SW 1271 (cell line): Measurements from ENCODE around the gene TOMM70.
"Not testable (repeated sequence)": the region's sequence is repeated elsewhere in the genome, so short reads cannot be mapped to it uniquely, and the experiment has no call there.

ENCODE experiments used
- DNase-seq, 2 experiments: peaks; one replicate each; lab custom pipeline; 2025; lab: John Stamatoyannopoulos, UW

The TOMM70 gene

DNA sequence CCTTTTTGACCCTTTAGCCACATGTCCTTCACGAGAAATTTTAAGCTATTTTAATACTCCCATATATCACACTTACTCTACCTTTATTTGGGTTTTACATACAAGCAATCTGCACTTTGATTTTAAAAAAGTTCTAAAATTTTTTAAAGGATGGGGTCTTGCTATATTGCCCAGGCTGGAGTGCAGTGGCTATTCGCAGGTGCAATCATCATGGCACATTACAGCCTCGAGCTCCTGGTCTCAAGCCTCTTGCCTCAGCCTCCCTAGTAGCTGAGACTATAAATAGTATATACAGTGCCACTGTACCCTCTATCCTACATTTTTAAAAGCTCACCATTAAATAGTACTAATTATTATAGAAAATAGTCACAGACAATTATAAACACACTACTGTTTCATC, 36.5 kb downstream of the TOMM70 start:
- DNase-seq = no peak

DNA sequence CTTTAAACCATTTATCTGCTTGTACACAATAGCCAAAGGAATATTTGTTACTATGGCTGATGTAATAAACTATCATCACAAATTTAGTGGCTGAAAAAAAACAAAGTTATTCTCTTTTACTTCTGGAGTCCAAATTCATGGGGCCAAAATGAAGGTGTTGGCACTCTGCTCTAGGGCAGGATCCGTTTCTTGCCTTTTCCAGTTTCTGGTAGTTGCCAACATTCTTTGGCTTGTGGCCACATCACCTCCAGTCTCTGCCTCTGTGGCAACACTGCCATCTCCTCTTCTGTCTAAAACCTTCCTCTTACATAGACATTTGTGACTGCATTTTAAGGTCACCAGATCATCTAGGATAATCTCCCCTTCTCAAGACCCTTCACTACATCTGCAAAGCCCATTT, 39.0 kb downstream of the TOMM70 start:
- DNase-seq = no peak

DNA sequence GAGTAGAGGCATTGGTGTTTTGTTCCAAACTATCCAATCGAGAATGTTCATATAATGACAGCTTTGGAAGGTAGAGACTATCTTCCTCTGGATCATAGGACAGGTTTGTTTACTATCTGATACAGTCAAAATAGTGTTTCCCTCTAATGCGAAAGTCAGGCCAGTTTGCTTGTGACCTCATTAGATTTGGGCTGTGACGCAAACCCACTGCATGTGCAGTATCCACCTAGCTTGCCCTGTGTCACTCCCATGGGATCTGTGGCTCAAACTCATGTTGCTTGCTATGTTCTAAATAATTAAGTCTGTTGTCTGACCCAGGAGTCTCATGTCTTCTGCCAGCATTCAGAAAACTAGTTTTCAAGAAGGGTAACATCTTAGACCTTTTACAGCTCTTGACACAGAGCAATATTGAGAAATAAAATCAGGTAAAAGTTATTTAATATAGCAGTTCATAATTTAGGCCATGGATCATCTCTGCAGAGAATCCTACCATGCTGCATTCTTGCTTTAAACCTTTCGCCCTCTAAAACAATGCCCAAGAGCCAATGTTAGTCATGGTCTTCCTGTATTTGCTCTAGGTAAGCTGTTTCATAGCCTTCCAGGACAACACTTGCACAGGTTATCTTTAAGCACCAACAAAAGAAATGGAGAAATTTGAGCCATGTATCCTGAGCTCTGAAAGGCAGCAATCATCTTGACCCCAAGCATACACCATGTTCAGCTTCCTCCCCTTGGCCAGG, 40.0 kb downstream of the TOMM70 start:
- no peak for DNase-seq

DNA sequence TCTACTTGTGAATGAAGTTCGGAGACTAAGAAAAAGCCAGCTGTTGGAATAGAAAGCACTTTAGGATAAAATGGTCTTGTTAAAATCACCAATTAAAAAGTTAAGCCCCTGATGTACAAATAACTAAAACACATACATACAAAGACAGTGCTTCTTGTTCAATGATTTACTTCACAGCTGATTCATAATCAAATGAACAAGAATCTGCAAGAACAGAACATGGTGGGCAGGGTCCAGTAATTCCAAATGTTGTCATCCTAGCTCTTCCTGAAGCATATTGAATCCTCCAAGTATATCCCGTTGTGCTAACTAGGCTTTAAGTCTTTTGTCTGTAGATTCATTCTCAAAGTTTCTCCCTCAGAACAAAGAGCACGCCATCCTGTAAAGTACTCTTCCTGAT, 41.9 kb downstream of the TOMM70 start:
- DNase-seq = no peak

DNA sequence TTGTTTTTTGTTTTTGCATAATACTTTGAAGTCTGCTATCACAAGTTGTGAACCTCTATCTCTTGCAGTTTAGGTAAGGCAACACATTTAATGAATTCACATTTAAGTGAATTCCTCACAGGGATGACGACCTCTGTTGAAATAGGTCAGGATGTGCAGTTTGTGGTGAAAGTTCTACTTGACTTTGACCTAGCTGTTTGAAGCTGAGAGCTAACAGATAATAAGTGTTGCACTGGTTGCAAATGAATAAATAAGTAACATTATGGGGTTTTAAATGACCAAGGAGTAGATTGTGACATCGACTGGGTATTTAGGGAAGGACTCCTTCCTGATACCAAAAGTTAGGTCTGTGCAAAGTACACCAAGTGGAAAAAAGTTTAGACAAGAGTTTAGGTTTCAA, 42.5 kb downstream of the TOMM70 start:
- DNase-seq = no peak

DNA sequence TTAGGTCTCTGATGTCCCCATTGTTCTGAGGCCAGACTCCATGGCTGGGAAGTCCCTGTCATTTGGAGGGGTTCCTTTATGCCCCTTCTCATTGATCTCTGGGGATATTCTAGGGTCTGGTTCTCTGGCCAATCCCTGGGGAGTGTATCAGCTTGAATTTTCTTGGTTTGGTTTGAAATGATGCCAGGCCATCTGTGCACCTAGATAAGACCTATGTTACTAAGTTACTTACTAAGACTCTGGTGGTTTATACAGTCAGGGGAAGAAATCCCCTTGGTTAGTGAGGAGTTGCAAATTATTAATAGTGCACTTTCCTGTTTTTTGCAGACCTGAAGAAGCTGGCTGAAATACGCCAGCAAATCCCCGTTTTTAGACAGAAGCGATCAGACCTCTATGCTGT, 46.0 kb downstream of the TOMM70 start:
- DNase-seq = no peak

DNA sequence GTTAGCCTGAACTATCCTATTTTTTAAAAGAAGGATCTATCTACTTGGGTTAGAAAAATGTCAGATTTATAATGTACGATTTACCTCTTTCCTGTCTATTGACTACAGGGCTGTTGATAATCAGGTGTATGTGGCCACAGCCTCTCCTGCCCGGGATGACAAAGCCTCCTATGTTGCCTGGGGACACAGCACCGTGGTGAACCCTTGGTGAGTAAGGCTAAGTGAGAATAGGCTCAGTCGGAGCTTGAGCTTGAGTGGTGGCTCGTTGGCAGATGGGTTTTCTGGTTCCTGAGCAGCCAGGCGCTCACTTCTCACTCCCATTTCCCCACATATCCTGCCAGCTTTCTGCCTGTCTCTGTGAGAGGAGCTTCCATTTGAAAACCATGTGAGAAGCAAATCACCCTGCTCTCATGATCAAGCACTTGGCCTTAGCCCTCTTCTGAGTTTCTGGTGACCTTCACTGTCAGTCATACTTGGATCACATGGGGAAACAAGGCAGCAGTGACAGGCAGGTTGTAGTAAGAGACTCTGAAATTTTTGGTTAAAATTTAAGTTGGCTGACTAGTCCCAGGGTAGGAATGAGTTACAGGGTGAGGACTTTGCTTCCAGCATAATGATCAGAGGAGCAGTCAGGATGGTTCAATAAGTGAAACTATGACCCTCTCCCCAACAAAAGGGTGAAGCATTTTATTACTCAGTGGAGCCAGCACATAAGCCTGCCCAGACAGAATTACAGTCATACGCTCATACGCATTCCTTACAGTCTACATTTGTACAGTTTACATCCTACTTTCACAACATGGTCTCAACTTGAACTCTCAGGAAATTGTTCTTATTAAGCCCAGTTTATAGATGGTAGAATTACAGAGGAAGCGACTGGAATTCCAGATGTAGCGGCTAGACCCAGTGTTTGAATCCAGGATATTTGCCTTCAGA, 48.3 kb downstream of the TOMM70 start:
- DNase-seq = no peak

DNA sequence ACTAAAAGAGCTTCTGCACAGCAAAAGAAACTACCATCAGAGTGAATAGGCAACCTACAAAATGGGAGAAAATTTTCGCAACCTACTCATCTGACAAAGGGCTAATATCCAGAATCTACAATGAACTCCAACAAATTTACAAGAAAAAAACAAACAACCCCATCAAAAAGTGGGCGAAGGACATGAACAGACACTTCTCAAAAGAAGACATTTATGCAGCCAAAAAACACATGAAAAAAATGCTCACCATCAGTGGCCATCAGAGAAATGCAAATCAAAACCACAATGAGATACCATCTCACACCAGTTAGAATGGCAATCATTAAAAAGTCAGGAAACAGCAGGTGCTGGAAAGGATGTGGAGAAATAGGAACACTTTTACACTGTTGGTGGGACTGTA, 49.1 kb downstream of the TOMM70 start:
- DNase-seq = not testable (repeated sequence)

DNA sequence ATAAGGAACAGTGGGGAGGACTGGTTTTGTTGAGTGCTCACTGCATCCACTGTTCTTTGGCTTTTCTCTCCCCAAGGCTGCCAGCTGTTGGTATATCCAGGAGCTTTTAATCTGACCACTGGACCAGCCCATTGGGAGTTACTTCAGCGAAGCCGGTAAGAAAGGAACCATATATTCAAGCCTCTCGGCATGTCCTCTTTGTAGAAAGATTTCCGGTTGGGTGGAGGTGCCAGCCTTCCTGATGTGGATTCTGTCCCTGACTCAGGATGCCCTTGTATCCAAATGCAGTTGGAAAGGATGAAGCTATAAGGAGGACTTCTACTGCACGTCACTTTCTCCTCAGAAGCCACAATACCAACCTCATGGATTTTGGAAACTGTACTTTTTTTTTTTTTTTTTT, 52.2 kb downstream of the TOMM70 start:
- no peak for DNase-seq

DNA sequence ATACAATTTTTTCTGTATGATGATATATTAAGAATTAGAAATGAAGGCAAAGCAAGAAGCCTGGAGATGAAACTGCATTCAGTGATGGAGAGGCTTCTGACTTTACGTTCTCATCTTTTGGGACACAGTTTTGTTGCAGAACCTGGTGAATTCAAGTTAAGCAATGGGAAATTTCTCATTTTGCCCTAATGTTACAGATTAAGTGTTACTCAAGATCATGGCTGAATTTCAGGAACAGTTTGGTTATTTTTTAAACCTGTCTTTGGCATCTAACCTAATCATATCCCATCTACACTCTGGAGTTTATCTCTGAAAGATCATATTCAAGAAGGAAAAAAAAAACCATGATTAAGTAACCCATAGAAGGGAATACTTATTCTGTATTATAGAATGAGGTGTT, 60.4 kb downstream of the TOMM70 start:
- DNase-seq = no peak

DNA sequence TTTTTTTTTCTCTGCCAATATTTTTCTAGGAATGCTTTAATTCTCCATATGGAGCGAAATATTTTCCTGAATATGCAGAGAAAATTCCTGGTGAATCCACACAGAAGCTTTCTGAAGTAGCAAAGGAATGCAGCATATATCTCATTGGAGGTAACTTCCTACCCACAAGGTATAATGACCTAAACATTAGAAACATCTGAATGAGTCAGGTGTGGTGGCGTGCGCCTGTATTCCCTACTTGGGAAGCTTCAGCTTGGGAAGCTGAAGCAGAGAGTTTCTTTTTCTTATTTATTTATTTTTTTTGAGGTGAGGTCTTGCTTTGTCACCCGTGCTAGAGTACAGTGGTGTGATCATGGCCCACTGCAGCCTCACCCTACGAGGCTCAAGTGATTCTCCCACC, 61.1 kb downstream of the TOMM70 start:
- DNase-seq = no peak

DNA sequence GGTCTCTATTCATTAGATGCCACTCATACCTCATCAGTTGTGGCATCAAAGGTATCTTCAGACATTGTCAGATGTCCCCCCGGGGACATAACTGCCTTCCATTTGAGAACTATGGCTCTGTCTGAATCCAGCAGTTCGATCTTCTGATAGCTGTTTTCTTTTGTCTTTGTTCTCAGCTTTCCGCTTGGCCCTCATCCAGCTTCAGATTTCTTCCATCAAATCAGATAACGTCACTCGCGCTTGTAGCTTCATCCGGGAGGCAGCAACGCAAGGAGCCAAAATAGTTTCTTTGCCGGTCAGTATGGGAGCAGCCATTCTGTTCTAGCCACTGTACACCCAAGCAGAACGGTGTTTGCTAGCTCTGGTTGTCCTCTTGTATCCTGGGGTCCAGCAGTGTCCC, 62.0 kb downstream of the TOMM70 start:
- no peak for DNase-seq

DNA sequence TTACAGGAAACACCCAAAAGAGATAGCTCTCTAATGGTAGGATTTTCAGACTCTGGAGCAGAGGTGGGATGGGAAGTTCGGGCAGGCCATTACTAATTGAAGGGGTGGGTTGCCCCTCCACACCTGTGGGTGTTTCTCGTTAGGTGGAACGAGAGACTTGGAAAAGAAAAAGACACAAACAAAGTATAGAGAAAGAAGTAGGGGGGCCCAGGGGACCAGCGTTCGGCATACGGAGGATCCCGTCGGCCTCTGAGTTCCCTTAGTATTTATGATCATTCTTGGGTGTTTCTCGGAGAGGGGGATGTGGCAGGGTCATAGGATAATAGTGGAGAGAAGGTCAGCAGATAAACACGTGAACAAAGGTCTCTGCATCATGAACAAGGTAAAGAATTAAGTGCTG, 64.7 kb downstream of the TOMM70 start:
- DNase-seq = not testable (repeated sequence)

DNA sequence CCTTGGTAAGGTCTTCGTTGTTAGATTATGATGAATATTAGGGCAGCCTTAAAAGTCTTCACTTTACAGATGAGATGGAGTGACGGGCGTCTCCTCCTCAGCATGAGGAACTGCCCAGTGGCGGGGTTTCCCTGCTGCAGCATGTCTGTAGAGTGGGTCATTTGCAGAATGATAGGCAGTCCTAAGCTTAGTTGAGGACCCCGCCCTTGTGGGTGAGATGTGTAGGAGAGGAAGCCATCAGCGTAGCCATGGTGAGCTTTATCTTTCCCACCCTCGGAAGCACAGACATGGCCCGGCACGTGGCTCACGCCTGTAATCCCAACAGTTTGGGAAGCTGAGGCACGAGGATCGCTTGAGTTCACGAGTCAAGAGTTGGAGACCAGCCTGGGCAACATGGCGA, 65.5 kb downstream of the TOMM70 start:
- DNase-seq = peak in 1 of 2 experiments; percentile 4

DNA sequence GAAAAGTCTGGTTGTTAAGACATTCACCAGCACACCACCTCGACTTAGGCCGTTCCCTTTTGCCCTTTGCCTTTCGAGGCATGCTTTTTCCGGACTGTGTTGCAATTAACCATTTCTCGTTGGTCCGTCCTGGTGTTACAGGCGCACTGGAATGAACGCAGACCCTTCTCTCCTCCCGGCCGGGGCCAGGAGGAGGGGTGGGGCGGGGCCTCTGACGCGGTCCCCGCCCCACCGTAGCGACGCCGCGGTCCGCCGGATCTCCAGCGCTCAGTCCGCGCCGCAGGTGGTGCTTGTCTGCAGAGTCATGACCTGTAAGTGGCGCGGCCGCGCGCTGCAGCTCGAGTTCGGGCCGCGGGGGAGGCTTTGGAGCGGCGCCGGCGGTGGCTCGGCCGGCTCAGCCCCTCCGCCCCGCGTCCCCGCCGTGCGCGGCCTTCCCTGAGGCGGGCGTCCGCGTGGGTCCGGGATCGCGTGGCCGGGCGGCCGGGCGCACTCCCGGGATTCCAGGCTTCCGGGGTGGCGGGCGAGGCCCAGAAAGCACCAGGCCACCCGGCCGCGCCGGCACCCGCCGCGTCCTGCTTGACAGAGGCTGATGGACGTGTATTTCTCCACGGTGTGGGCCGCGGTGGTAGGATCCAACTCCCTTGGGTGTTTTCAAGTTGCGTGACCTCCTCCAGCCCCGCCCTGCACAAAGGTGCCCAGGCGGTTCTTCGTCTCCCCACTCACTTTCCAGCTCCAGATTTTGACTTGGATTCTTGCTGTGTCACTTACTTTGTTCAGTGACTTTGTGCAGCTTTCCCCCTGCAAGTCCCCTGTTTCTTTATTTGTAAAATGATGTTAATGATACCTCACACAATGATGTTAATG, 66.2 kb downstream of the TOMM70 start, which contains the start of gene NIT2:
NIT2 (plus strand) TSS at position 270 of the 864 bp plus-strand sequence; CDS start at position 305, 35 bp downstream.
- peak; percentile 34 to 76 for DNase-seq

DNA sequence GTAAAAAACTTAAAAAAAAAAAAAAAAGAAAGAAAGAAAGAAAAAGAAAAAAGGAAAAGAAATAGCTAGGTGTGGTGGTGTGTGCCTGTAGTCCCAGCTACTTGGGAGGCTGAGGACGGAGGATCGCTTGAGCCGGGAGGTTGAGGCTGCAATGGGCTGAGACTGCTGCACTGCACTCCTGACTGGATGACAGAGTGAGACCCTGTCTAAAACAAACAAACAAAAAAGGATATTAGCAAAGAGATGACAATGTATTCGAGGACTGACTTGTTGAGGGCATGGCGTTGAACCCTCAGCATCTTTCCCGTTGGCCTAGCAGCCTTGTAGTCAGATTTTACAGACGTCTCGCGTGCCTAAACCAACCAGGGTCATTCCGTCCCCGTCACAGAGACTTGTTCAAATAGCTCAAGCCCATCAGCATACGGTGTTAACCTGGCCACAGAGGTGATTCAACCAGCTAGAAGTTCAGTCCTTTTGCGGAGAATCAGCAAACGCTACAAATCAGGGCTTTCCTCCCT, 66.9 kb downstream of the TOMM70 start:
- no peak for DNase-seq

DNA sequence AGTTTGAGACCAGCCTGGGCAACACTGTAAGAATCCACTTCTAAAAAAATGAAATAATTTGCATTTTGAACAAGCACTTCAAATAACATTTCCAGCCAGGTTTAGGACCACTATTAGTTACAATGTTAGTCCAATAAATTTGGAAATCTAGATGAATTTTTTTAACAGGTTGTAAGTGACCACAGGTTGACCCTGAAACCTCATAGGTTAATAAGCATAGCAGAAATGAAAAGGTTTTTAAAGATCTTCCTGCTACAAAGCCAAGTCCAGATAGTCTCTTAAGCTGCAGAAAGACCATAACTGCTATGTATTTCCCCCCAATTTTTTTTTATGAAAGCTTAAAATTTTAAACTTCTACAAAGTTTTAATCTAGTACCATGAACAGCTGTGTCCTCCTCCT, 67.8 kb downstream of the TOMM70 start:
- no peak for DNase-seq

DNA sequence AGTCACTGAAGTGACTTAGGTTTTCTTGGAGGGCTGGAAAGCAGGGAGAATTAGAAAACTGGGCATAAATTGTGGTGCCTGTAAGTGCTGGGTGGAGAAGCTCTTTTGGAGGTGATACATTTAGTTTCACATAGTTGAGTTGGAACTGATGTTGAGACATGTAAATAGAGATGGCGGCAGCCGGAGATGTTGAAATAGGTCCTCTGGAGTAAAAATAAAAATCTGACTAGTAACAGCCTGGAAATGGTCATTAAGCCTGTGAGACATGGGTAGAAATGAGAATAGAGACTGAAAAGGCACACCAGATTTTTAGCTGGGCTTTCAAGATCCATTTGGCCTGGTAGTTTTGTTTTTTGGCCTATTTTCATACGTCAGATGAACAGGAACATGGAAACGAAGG, 69.2 kb downstream of the TOMM70 start:
- no peak for DNase-seq

DNA sequence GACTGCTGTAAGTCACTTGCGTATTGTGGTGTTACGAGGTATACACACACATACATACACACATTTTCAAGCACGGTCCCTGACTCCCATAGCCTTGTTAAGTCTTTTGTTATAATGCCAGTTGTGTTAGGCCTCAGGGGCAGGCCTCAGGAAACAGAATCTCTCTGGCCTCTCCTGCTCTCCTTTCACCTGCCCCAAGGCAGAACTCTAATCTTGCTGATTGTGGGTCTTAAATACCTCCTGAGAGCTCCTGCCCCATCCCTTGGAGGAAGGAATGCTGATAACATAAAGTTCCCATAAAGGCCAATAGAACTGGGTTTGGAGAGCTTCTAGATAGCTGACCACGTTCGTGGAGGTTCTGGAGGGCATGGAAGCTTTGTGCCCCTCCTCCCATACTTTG, 70.2 kb downstream of the TOMM70 start:
- DNase-seq = no peak

DNA sequence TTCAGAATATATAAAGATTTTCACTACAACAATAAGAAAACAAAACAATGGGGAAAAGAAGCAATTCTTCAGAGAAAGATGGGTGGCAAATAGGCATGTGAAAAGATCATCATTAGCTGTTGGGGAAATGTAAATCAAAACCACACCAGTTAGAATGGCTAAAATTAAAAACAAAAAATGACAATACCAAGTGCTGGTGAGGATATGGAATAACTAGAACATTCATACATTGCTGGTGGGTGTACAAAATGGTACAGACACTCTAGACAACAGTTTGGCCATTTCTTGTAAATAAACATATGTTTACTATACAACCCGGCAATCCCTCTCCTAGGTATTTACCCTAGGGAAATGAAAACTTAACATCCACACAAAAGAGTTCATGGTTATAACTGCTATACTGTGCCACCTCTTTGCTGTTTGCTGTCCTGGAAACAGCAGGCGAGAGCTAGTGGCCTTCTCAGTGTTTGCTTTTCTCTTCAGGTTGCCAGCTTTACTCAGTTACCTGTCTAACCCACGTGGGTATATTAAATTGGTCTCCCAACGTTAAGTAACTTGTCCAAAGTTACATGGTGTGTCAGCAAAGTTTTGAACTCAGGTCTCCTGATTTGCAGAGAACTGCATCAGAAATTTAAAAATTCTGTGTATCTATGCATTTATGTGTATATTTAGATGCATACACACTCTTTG, 70.9 kb downstream of the TOMM70 start:
- no peak for DNase-seq

DNA sequence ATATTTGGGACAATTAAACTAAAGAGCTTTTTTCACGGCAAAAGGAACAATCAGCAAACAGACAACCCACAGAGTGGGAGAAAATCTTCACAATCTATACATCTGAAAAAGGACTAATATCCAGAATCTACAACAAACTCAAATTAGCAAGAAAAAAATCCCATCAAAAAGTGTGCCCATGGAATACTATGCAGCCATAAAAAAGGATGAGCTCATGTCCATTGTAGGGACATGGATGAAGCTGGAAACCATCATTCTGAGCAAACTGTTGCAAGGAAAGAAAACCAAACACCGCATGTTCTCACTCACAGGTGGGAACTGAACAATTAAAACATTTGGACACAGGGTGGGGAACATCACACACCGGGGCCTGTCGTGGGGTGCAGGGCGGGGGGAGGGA, 73.5 kb downstream of the TOMM70 start:
- not testable (repeated sequence) for DNase-seq
